Activated CD8-positive, alpha-beta memory T cell treated with anti-CD3 and anti-CD28 coated beads for 4 hours (primary cell): ENCODE results near the gene KCNK13.
"Not testable (repeated sequence)": the region's sequence is repeated elsewhere in the genome, so short reads cannot be mapped to it uniquely, and the experiment has no call there.

Experiments
- DNase-seq, 2 donors: peaks; one replicate each; pipeline ENCODE4 v3.0.0-alpha.2; 2020; ENCODE audit warnings: low read depth in 2 of 2

The KCNK13 gene

GRCh38 chr14:90193925-90194324 lies 132.1 kb downstream of the KCNK13 start:
- no peak for DNase-seq

- DNase-seq = no peak
Measured at GRCh38 chr14:90194706-90195105, 132.9 kb downstream of the KCNK13 start.

- no peak for DNase-seq
Measured at GRCh38 chr14:90198541-90199060, 136.8 kb downstream of the KCNK13 start.

GRCh38 chr14:90200546-90200945 lies 138.8 kb downstream of the KCNK13 start:
- DNase-seq = not testable (repeated sequence)

GRCh38 chr14:90201344-90201743 lies 139.6 kb downstream of the KCNK13 start:
- no peak for DNase-seq

- DNase-seq = no peak
Measured at GRCh38 chr14:90204516-90204915, 142.7 kb downstream of the KCNK13 start.

GRCh38 chr14:90213099-90213748 lies 151.4 kb downstream of the KCNK13 start:
- DNase-seq = no peak

- no peak for DNase-seq
Measured at GRCh38 chr14:90228478-90228877, 166.7 kb downstream of the KCNK13 start.

- not testable (repeated sequence) for DNase-seq
Measured at GRCh38 chr14:90229942-90230341, 168.1 kb downstream of the KCNK13 start.
